H9 (cell line): Measurements from ENCODE around the gene EN1. TPM values are rescaled to one million over a fixed set of nuclear protein-coding genes. Genes with fewer than 3 reads are reported as not detected.

ENCODE experiments used
- DNase-seq: peaks from one replicate; pipeline ENCODE4 v3.0.0-alpha.2; 2017
- H2AFZ ChIP-seq: one replicate; pipeline ENCODE4 v1.6.1; 2013; ENCODE audit warnings: mild to moderate bottlenecking, low read length, control low read depth, moderate library complexity
- H2AK5ac ChIP-seq: 2 replicates; pipeline ENCODE4 v1.6.1; 2013; ENCODE audit warnings: low read length, control low read depth, mixed read lengths; ENCODE audit not compliant: insufficient read length
- H2BK120ac ChIP-seq: one replicate; pipeline ENCODE4 v1.6.1; 2013; ENCODE audit warnings: low read depth, mild to moderate bottlenecking, low read length, control low read depth, inconsistent platforms; ENCODE audit not compliant: poor library complexity, severe bottlenecking
- H2BK12ac ChIP-seq: 2 replicates; pipeline ENCODE4 v1.6.1; 2013; ENCODE audit warnings: low read length, control low read depth, mixed read lengths, low read depth; ENCODE audit not compliant: insufficient read length
- H2BK15ac ChIP-seq: 2 replicates; pipeline ENCODE4 v1.6.1; 2013; ENCODE audit warnings: low read depth, low read length, control low read depth
- H2BK20ac ChIP-seq: one replicate; pipeline ENCODE4 v1.6.1; 2013; ENCODE audit warnings: low read depth, mild to moderate bottlenecking, low read length, control low read depth, inconsistent platforms; ENCODE audit not compliant: poor library complexity, severe bottlenecking
- H2BK5ac ChIP-seq: 2 replicates; pipeline ENCODE4 v1.6.1; 2013; ENCODE audit warnings: low read length, control low read depth, mixed read lengths; ENCODE audit not compliant: insufficient read length
- H3K14ac ChIP-seq: 2 replicates; pipeline ENCODE4 v1.6.1; 2013; ENCODE audit warnings: low read length, control low read depth; ENCODE audit not compliant: insufficient read depth
- H3K18ac ChIP-seq: 2 replicates; pipeline ENCODE4 v1.6.1; 2013; ENCODE audit warnings: low read depth, mild to moderate bottlenecking, mixed read lengths, low read length, control low read depth; ENCODE audit not compliant: insufficient read length
- H3K23ac ChIP-seq: 2 replicates; pipeline ENCODE4 v1.6.1; 2013; ENCODE audit warnings: low read length, control low read depth, mixed read lengths, low read depth; ENCODE audit not compliant: insufficient read length
- H3K23me2 ChIP-seq: 2 replicates; pipeline ENCODE4 v1.6.1; 2013; ENCODE audit warnings: low read depth, mild to moderate bottlenecking, mixed read lengths, low read length, control low read depth; ENCODE audit not compliant: insufficient read length, poor library complexity, severe bottlenecking
- H3K27ac ChIP-seq: 2 replicates; pipeline ENCODE4 v1.5.1; 2013; ENCODE audit warnings: low read length, control low read depth, mixed read lengths, low read depth; ENCODE audit not compliant: insufficient read length
- H3K27me3 ChIP-seq: 2 replicates; pipeline ENCODE4 v1.6.1; 2013; ENCODE audit warnings: low read length, control low read depth, inconsistent platforms; ENCODE audit not compliant: insufficient read depth
- H3K4ac ChIP-seq: 2 replicates; pipeline ENCODE4 v1.6.1; 2013; ENCODE audit warnings: low read depth, mild to moderate bottlenecking, control low read depth, inconsistent platforms, low read length, moderate library complexity
- H3K4me1 ChIP-seq: 2 replicates; pipeline ENCODE4 v1.6.1; 2013; ENCODE audit warnings: low read length, control low read depth, inconsistent platforms; ENCODE audit not compliant: insufficient read depth
- H3K4me2 ChIP-seq: 2 replicates; pipeline ENCODE4 v1.6.1; 2013; ENCODE audit warnings: low read length, control low read depth, mixed read lengths; ENCODE audit not compliant: insufficient read length, insufficient read depth
- H3K56ac ChIP-seq: 2 replicates; pipeline ENCODE4 v1.6.1; 2013; ENCODE audit warnings: low read depth, mild to moderate bottlenecking, mixed read lengths, low read length, control low read depth; ENCODE audit not compliant: insufficient read length
- H3K79me1 ChIP-seq: 2 replicates; pipeline ENCODE4 v1.6.1; 2013; ENCODE audit warnings: low read depth, mild to moderate bottlenecking, moderate library complexity, low read length, control low read depth, inconsistent platforms; ENCODE audit not compliant: insufficient read depth, poor library complexity, severe bottlenecking
- H3K79me2 ChIP-seq: 2 replicates; pipeline ENCODE4 v1.6.1; 2013; ENCODE audit warnings: low read length, control low read depth, inconsistent platforms; ENCODE audit not compliant: insufficient read depth
- H3K9ac ChIP-seq: 2 replicates; pipeline ENCODE4 v1.6.1; 2013; ENCODE audit warnings: low read length, control low read depth, mixed read lengths; ENCODE audit not compliant: insufficient read length; ENCODE audit errors: extremely low read depth
- H3K9me3 ChIP-seq: one replicate; pipeline ENCODE4 v1.6.1; 2013; ENCODE audit warnings: low read depth, low read length, inconsistent platforms; ENCODE audit not compliant: control insufficient read depth
- H3T11ph ChIP-seq: one replicate; pipeline ENCODE4 v1.6.1; 2013; ENCODE audit warnings: mild to moderate bottlenecking, low read length, control low read depth, inconsistent platforms
- H4K20me1 ChIP-seq: one replicate; pipeline ENCODE4 v1.6.1; 2013; ENCODE audit not compliant: control insufficient read depth, insufficient read length, insufficient read depth
- H4K5ac ChIP-seq: 2 replicates; pipeline ENCODE4 v1.6.1; 2013; ENCODE audit warnings: low read depth, mild to moderate bottlenecking, mixed read lengths, low read length, control low read depth; ENCODE audit not compliant: insufficient read length
- H4K8ac ChIP-seq: replicated peaks from 2 replicates; pipeline ENCODE4 v1.6.1; 2013; ENCODE audit warnings: low read length, control low read depth, mixed read lengths, low read depth; ENCODE audit not compliant: insufficient read length
- H4K91ac ChIP-seq: 2 replicates; pipeline ENCODE4 v1.6.1; 2013; ENCODE audit warnings: low read depth, mild to moderate bottlenecking, moderate library complexity, mixed read lengths, low read length, control low read depth; ENCODE audit not compliant: insufficient read length
- H3K27ac Mint-ChIP-seq, 3 experiments: 2 replicates in 2 of 3; 3 replicates in 1 of 3; pipeline ENCODE4 v1.8.0; 2020 to 2021; ENCODE audit warnings: mixed read lengths in 3 of 3, mild to moderate bottlenecking in 1 of 3, moderate library complexity in 1 of 3
- H3K27me3 Mint-ChIP-seq: 2 replicates; pipeline ENCODE4 v1.8.0; 2021; ENCODE audit warnings: low read depth, mild to moderate bottlenecking, moderate library complexity, mixed read lengths
- H3K36me3 Mint-ChIP-seq, 3 experiments: 2 replicates in 2 of 3; 3 replicates in 1 of 3; pipeline ENCODE4 v1.8.0; 2020 to 2021; ENCODE audit warnings: low read depth in 3 of 3, mixed read lengths in 3 of 3; ENCODE audit not compliant: insufficient read depth in 1 of 3
- H3K4me1 Mint-ChIP-seq, 2 experiments: 2 replicates each; pipeline ENCODE4 v1.8.0; 2020; ENCODE audit warnings: mixed read lengths in 2 of 2
- H3K4me3 Mint-ChIP-seq, 2 experiments: 2 replicates in 1 of 2; 3 replicates in 1 of 2; pipeline ENCODE4 v1.8.0; 2020 to 2021; ENCODE audit warnings: mild to moderate bottlenecking in 2 of 2, mixed read lengths in 2 of 2, moderate library complexity in 1 of 2
- H3K9me3 Mint-ChIP-seq, 2 experiments: 2 replicates in 1 of 2; 3 replicates in 1 of 2; pipeline ENCODE4 v1.8.0; 2020; ENCODE audit warnings: mild to moderate bottlenecking in 2 of 2, mixed read lengths in 2 of 2, moderate library complexity in 1 of 2
- CTCF ChIP-seq: fragments of 200-600 bp; sonication (generic); conservative IDR thresholded peaks from 3 replicates; pipeline ENCODE4 v1.8.0; 2021; ENCODE audit warnings: antibody characterized with exemption, mild to moderate bottlenecking
- WGBS: extraction: QIAGEN DNeasy Blood & Tissue Kit; methylation state at CpG from one replicate; pipeline ENCODE4 v1.1.7; 2013; ENCODE audit warnings: missing lambda C conversion rate, low lambda C conversion rate, mixed read lengths; ENCODE audit not compliant: insufficient read length; ENCODE audit errors: extremely low coverage; 5-methylcytosine and 5-hydroxymethylcytosine counted together
- total RNA-seq: library from RNA; stranded (reverse); gene quantifications from 2 replicates; pipeline ENCODE4 v1.2.1, GENCODE V29; 2021

The EN1 gene
- total RNA-seq, 1 experiment from 2014 or later = not detected

DNA sequence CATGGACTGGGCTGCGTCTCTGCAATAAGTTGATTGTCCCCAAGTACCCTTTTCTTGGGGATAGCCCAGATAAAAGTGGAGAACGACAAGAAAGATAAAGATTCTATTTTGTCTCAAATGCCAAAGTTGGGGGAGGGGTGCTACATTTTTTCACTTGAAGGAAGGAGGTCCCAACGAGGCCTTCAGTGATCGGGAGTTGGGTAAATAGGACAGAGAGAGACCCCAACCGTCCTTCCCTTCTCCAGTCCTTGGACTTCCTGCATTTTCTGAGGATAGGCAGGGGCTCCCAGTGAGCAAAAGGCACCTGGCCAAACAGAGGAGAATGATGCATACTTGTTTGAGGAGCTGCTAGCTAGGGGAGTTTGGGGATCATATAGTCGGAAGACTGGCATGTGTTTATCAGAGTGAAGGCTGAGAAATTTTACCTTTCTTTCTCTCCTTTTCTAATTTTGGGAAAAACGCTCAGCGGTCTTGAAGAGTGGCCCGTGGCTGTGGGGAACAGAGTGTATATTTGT is 3.5 kb upstream of the EN1 start:
- H3K9ac ChIP-seq = no peak overlapping the region
- peaks cover 13% of the 10 kb centered on the region for H3K23me2 ChIP-seq
- Mint-ChIP-seq H3K27me3 (peaks cover 96% of the 10 kb centered on the region), H3K9me3 (peaks cover 0 to 9% of the 10 kb centered on the region in 2 experiments; a peak in 2 of 5 replicates), H3K4me1 (peaks cover 32 to 66% of the 10 kb centered on the region in 2 experiments), H3K4me3 (peak overlapping the region in 1 of 2 experiments; percentile 12; a peak in 2 of 5 replicates), H3K36me3 (no peaks in the 10 kb centered on the region), H3K27ac (no peak overlapping the region; a peak in 1 of 7 replicates)
- no peak overlapping the region for H2BK20ac ChIP-seq
- H3K4me2 ChIP-seq = no peak overlapping the region
- peaks cover 4% of the 10 kb centered on the region for H4K20me1 ChIP-seq
- no peak overlapping the region for H2AK5ac ChIP-seq
- no peak overlapping the region for H2BK12ac ChIP-seq
- no peak for DNase-seq
- H3K9me3 ChIP-seq = no peaks in the 10 kb centered on the region
- no peak overlapping the region for H2BK120ac ChIP-seq
- H3K56ac ChIP-seq = no peak overlapping the region
- no peak overlapping the region for H3K23ac ChIP-seq
- H2BK15ac ChIP-seq = no peak overlapping the region
- H2BK5ac ChIP-seq = no peak overlapping the region
- 0 out of 2 replicates have a peak, but pooled peaks cover 2% of the 10 kb centered on the region for H3K4me1 ChIP-seq
- no CpG with 5 or more reads among the region's 9 CpGs for WGBS
- H3K4ac ChIP-seq = no peak overlapping the region
- no peaks in the 10 kb centered on the region for H3K79me2 ChIP-seq
- H4K5ac ChIP-seq = no peak overlapping the region
- H3K27ac ChIP-seq = no peak overlapping the region
- no peak for TF ChIP-seq CTCF
- no peak overlapping the region for H3T11ph ChIP-seq
- no peak overlapping the region for H2AFZ ChIP-seq
- H3K27me3 ChIP-seq = peaks cover 88% of the 10 kb centered on the region
- H3K14ac ChIP-seq = no peak overlapping the region
- no peak overlapping the region for H3K18ac ChIP-seq
- H4K91ac ChIP-seq = no peak overlapping the region
- no peaks in the 10 kb centered on the region for H3K79me1 ChIP-seq
- no peak overlapping the region for H4K8ac ChIP-seq
